Measurements from ENCODE around the gene ITPR1.

ITPR1 gene

GRCh38 chr3:4886448-4886847 is 393.3 kb downstream of the ITPR1 start:
- H2BK120ac ChIP-seq (ENCODE audit: low read depth, low read length), result no peak overlapping the region
- no peak overlapping the region for H4K8ac ChIP-seq (ENCODE audit: low read length)
- H3K27me3 ChIP-seq (ENCODE audit: control insufficient read depth in 1 of 2, insufficient read depth in 1 of 2, low read length in 2 of 2), result no peaks in the 10 kb centered on the region
- H3K18ac ChIP-seq (ENCODE audit: low read depth in 1 of 2, low read length in 2 of 2), result no peak overlapping the region
- no peak overlapping the region for H3K23ac ChIP-seq (ENCODE audit: low read length in 2 of 2)
- no peak overlapping the region for H4K91ac ChIP-seq (ENCODE audit: low read length)
- no peak overlapping the region for H3K4me3 ChIP-seq (ENCODE audit: insufficient read depth in 1 of 2, low read depth in 1 of 2, low read length in 2 of 2)
- DNase-seq, result no peak
- H3K4me2 ChIP-seq (ENCODE audit: low read length, poor library complexity, severe bottlenecking), result no peak overlapping the region
- H3K4me1 ChIP-seq (ENCODE audit: control insufficient read depth, insufficient read depth, low read depth, low read length), result no peaks in the 10 kb centered on the region
- H3K79me1 ChIP-seq (replicated peaks; ENCODE audit: low read length, poor library complexity, severe bottlenecking), result no peaks in the 10 kb centered on the region
- H2BK15ac ChIP-seq (ENCODE audit: low read depth, poor library complexity, severe bottlenecking), result no peak overlapping the region
- no peaks in the 10 kb centered on the region for H3K9me3 ChIP-seq (ENCODE audit: control insufficient read depth, low read length)
- no peak overlapping the region for H2AFZ ChIP-seq (ENCODE audit: low read depth, low read length)
- 94% methylated on average over 7 of the region's 7 CpGs for WGBS
- no peak overlapping the region for H3K9ac ChIP-seq (ENCODE audit: low read length)
- H3K14ac ChIP-seq (ENCODE audit: low read length in 2 of 2), result no peak overlapping the region
- no peak overlapping the region for H2BK5ac ChIP-seq (ENCODE audit: low read depth, low read length, poor library complexity, severe bottlenecking)
- H2AK5ac ChIP-seq (ENCODE audit: low read length, severe bottlenecking), result no peak overlapping the region
- H2BK12ac ChIP-seq (ENCODE audit: low read length in 2 of 2), result no peak overlapping the region
- no peak overlapping the region for H3K4ac ChIP-seq (ENCODE audit: low read depth in 1 of 2, low read length in 2 of 2)
- H3K27ac ChIP-seq (ENCODE audit: low read length, poor library complexity, severe bottlenecking), result no peak overlapping the region
- H3K36me3 ChIP-seq (ENCODE audit: control insufficient read depth in 1 of 2, insufficient read depth in 2 of 2, low read depth in 1 of 2, low read length in 2 of 2), result no peaks in the 10 kb centered on the region

- Histone ChIP-seq H3K4me2 (ENCODE audit: low read length, poor library complexity, severe bottlenecking) (no peak overlapping the region), H3K27ac (ENCODE audit: low read length, poor library complexity, severe bottlenecking) (no peak overlapping the region), H2BK120ac (ENCODE audit: low read depth, low read length) (no peak overlapping the region), H2AFZ (ENCODE audit: low read depth, low read length) (no peak overlapping the region), H3K79me1 (replicated peaks; ENCODE audit: low read length, poor library complexity, severe bottlenecking) (no peaks in the 10 kb centered on the region), H2BK15ac (ENCODE audit: low read depth, poor library complexity, severe bottlenecking) (no peak overlapping the region), H2AK5ac (ENCODE audit: low read length, severe bottlenecking) (no peak overlapping the region), H4K8ac (ENCODE audit: low read length) (no peak overlapping the region), H3K4me1 (ENCODE audit: control insufficient read depth, insufficient read depth, low read depth, low read length) (no peaks in the 10 kb centered on the region), H2BK5ac (ENCODE audit: low read depth, low read length, poor library complexity, severe bottlenecking) (no peak overlapping the region), H3K27me3 (ENCODE audit: control insufficient read depth in 1 of 2, insufficient read depth in 1 of 2, low read length in 2 of 2) (no peaks in the 10 kb centered on the region), H3K9me3 (ENCODE audit: control insufficient read depth, low read length) (no peaks in the 10 kb centered on the region), H2BK12ac (ENCODE audit: low read length in 2 of 2) (no peak overlapping the region), H4K91ac (ENCODE audit: low read length) (no peak overlapping the region), H3K14ac (ENCODE audit: low read length in 2 of 2) (no peak overlapping the region), H3K4ac (ENCODE audit: low read depth in 1 of 2, low read length in 2 of 2) (no peak overlapping the region), H3K18ac (ENCODE audit: low read depth in 1 of 2, low read length in 2 of 2) (no peak overlapping the region), H3K36me3 (ENCODE audit: control insufficient read depth in 1 of 2, insufficient read depth in 2 of 2, low read depth in 1 of 2, low read length in 2 of 2) (no peaks in the 10 kb centered on the region), H3K9ac (ENCODE audit: low read length) (no peak overlapping the region), H3K4me3 (ENCODE audit: insufficient read depth in 1 of 2, low read depth in 1 of 2, low read length in 2 of 2) (no peak overlapping the region), H3K23ac (ENCODE audit: low read length in 2 of 2) (no peak overlapping the region)
- no peak for DNase-seq
- WGBS, result 94% methylated on average over 7 of the region's 8 CpGs
Measured at GRCh38 chr3:4887177-4887576, 394.0 kb downstream of the ITPR1 start.

- Histone ChIP-seq H3K23ac (ENCODE audit: low read length in 2 of 2) (no peak overlapping the region), H3K4me2 (ENCODE audit: low read length, poor library complexity, severe bottlenecking) (no peak overlapping the region), H3K27me3 (ENCODE audit: control insufficient read depth in 1 of 2, insufficient read depth in 1 of 2, low read length in 2 of 2) (no peaks in the 10 kb centered on the region), H3K4ac (ENCODE audit: low read depth in 1 of 2, low read length in 2 of 2) (no peak overlapping the region), H2BK5ac (ENCODE audit: low read depth, low read length, poor library complexity, severe bottlenecking) (no peak overlapping the region), H4K8ac (ENCODE audit: low read length) (no peak overlapping the region), H2AFZ (ENCODE audit: low read depth, low read length) (no peak overlapping the region), H2BK120ac (ENCODE audit: low read depth, low read length) (no peak overlapping the region), H3K27ac (ENCODE audit: low read length, poor library complexity, severe bottlenecking) (no peak overlapping the region), H3K9me3 (ENCODE audit: control insufficient read depth, low read length) (no peaks in the 10 kb centered on the region), H3K14ac (ENCODE audit: low read length in 2 of 2) (no peak overlapping the region), H3K79me1 (replicated peaks; ENCODE audit: low read length, poor library complexity, severe bottlenecking) (no peaks in the 10 kb centered on the region), H4K91ac (ENCODE audit: low read length) (no peak overlapping the region), H2AK5ac (ENCODE audit: low read length, severe bottlenecking) (no peak overlapping the region), H3K18ac (ENCODE audit: low read depth in 1 of 2, low read length in 2 of 2) (no peak overlapping the region), H3K4me1 (ENCODE audit: control insufficient read depth, insufficient read depth, low read depth, low read length) (no peaks in the 10 kb centered on the region), H2BK15ac (ENCODE audit: low read depth, poor library complexity, severe bottlenecking) (no peak overlapping the region), H3K4me3 (ENCODE audit: insufficient read depth in 1 of 2, low read depth in 1 of 2, low read length in 2 of 2) (no peak overlapping the region), H3K9ac (ENCODE audit: low read length) (no peak overlapping the region), H2BK12ac (ENCODE audit: low read length in 2 of 2) (no peak overlapping the region), H3K36me3 (ENCODE audit: control insufficient read depth in 1 of 2, insufficient read depth in 2 of 2, low read depth in 1 of 2, low read length in 2 of 2) (no peaks in the 10 kb centered on the region)
- 91% methylated on average over 2 of the region's 4 CpGs for WGBS
- DNase-seq, result peak; percentile 24
Measured at GRCh38 chr3:4888913-4889846, 396.0 kb downstream of the ITPR1 start.

- Histone ChIP-seq H3K9ac (ENCODE audit: low read length) (no peak overlapping the region), H3K36me3 (ENCODE audit: control insufficient read depth in 1 of 2, insufficient read depth in 2 of 2, low read depth in 1 of 2, low read length in 2 of 2) (no peaks in the 10 kb centered on the region), H2BK120ac (ENCODE audit: low read depth, low read length) (no peak overlapping the region), H3K4ac (ENCODE audit: low read depth in 1 of 2, low read length in 2 of 2) (no peak overlapping the region), H2AFZ (ENCODE audit: low read depth, low read length) (no peak overlapping the region), H2BK15ac (ENCODE audit: low read depth, poor library complexity, severe bottlenecking) (no peak overlapping the region), H2BK12ac (ENCODE audit: low read length in 2 of 2) (no peak overlapping the region), H3K79me1 (replicated peaks; ENCODE audit: low read length, poor library complexity, severe bottlenecking) (no peaks in the 10 kb centered on the region), H4K91ac (ENCODE audit: low read length) (no peak overlapping the region), H3K18ac (ENCODE audit: low read depth in 1 of 2, low read length in 2 of 2) (no peak overlapping the region), H3K4me1 (ENCODE audit: control insufficient read depth, insufficient read depth, low read depth, low read length) (peaks cover under 1% of the 10 kb centered on the region), H3K14ac (ENCODE audit: low read length in 2 of 2) (no peak overlapping the region), H2AK5ac (ENCODE audit: low read length, severe bottlenecking) (no peak overlapping the region), H3K4me3 (ENCODE audit: insufficient read depth in 1 of 2, low read depth in 1 of 2, low read length in 2 of 2) (no peak overlapping the region), H3K9me3 (ENCODE audit: control insufficient read depth, low read length) (no peaks in the 10 kb centered on the region), H3K4me2 (ENCODE audit: low read length, poor library complexity, severe bottlenecking) (no peak overlapping the region), H4K8ac (ENCODE audit: low read length) (no peak overlapping the region), H3K23ac (ENCODE audit: low read length in 2 of 2) (no peak overlapping the region), H3K27me3 (ENCODE audit: control insufficient read depth in 1 of 2, insufficient read depth in 1 of 2, low read length in 2 of 2) (no peaks in the 10 kb centered on the region), H3K27ac (ENCODE audit: low read length, poor library complexity, severe bottlenecking) (no peak overlapping the region), H2BK5ac (ENCODE audit: low read depth, low read length, poor library complexity, severe bottlenecking) (no peak overlapping the region)
- DNase-seq, result no peak
- WGBS, result 100% methylated on average over 1 of the region's 3 CpGs
Measured at GRCh38 chr3:4889896-4890295, 396.7 kb downstream of the ITPR1 start.

Data from mesenchymal stem cell (in vitro differentiated cells and primary cell).